Stimulated activated CD4-positive, alpha-beta T cell treated with anti-CD3 and anti-CD28 coated beads, TNF-alpha, amount 100 ng/mL, for 48 hours (primary cell): Measurements from ENCODE around the gene SH2D3A.
"Not testable (repeated sequence)": the region's sequence is repeated elsewhere in the genome, so short reads cannot be mapped to it uniquely, and the experiment has no call there.

Experiments used
- DNase-seq, 3 donors: peaks; one replicate each; pipeline ENCODE4 v3.0.0-alpha.2; 2020; ENCODE audit warnings: low read depth in 3 of 3

The SH2D3A gene

DNA sequence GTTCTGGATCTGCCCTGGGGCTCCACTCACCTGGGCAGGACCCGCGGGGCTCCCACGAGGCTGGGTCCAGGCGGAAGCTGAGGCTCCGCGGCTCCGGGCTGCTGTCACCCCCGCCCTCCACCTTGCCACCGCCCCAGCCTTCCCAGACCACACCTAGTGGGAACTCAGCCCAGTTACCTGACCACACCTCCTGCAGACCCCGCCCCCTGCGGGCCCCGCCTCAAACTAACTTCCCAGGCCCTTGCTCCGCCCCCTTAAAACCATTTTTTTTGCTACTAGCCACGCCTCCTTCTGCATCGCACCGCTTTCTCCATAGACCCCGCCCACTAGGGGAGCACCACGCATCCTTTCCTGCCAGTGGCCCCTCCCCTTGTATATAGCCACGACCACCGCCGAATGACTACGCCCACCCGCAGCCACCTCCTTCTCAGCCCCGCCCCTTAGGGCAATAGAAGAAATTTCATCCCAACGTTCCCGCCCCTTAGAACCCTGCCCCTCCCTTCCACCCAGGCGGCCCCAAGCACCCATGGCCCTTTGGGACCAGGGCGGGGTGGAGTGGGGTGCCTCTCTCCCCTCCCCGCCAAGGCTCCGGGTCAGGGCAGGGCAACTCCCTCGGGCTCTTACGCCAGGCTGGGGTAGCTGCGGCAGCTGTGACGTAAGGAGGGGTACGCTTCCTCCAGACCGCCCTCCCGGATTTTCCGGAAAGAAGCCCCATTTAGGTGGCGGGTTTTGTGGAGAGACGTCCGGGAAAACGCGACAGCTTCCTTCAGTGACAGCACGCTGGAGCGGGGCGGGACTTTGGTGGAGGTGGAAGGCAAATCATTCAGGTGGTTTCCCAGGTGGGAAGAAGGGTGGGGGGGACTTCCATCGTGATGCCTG, at the start of gene SH2D3A:
SH2D3A (minus strand) TSS at position 79 of the 879 bp plus-strand sequence. CDS start 3,687 bp downstream, outside the sequence.
- DNase-seq: peak; percentile 84 to 93 (median 92)

DNA sequence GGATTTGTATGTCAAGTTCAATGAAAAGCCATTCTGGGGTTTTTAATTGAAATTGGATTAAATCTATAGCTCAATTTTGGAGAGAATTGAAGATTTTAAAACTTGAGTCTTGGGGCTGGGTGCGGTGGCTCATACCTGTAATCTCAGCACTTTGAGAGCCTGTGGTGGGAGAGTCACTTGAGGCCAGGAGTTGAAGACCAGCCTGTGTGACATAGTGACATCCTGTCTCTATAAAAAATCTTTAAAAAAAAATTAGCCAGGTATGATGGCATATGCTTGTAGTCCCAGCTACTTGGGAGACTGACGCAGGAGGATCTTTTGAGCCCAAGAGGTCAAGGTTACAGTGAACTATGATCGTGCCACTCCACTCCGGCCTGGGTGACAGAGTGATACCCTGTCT, 46.4 kb upstream of the SH2D3A start:
- DNase-seq: no peak

DNA sequence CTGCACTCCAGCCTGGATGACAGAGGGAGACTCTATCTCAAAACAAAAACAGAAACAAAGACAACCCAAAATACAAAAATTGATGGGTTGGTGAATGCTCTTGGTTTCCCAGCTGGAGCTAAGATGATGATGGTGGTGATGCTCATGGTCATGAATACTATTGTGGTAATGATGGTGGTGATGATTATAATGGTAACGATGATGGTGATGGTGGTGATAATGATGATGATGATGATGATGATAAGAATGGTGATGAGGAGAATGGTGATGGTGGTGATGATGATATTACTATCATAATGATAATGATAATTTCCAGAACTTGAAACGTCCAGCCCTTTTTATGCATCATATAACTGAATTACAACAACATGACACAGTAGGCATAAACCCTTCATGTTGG, 45.4 kb upstream of the SH2D3A start:
- DNase-seq: no peak

DNA sequence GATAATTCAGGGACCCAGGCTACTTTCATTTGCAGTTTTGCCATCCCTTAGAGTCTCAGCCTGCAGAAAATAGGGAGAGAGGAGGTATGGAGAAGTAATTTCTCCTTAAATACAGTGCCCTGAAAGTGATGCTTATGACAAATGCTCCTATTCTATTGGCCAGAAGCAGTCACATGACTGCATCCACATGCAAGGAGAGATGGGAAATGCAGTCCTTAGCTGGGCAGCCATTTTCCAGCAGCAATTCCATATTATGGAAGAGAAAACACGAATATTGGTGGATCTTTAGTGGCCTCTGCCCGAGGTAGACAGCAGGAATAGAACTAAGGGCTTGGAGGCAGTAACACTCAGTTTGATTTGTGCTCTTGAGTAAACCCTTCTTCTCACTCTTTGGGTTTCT, 44.7 kb upstream of the SH2D3A start:
- DNase-seq: no peak

DNA sequence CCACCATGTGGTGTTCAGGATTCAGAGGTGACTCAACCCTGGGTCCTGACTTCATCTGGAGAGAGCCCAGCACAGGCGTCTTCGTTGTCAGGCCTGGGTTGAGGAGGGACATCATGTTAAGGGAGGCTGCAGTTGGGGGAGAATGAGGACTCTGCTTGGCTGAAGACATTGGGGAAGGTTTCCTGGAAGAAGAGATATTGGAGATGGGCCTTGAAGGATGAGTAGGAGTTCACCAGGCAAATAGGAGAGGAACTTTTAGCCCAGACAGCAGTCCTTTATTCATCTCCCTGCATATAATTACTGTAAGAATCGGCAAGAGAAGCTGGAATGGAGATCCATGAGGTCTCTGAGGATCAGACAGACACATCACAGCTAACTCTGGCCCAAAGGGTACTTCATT, 44.1 kb upstream of the SH2D3A start:
- DNase-seq: no peak

DNA sequence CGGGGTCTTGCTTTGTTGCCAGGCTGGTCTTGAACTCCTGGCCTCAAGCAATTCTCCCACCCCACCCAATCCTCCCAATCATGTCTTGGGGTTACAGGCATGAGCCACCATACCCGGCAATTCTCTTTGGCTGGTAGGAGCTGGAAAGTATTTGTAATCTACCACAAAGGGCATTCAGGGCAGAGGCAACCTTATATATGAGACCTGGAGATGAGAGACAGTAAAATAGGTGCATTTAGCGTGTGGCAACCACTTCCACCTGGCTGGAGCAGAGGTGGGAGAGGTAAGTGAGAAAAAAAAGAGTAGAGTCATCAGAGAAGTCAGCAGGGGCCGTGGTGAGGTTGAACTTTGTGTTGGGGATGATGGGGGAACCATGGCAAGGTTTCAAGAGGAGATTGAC, 42.0 kb upstream of the SH2D3A start:
- DNase-seq: no peak

DNA sequence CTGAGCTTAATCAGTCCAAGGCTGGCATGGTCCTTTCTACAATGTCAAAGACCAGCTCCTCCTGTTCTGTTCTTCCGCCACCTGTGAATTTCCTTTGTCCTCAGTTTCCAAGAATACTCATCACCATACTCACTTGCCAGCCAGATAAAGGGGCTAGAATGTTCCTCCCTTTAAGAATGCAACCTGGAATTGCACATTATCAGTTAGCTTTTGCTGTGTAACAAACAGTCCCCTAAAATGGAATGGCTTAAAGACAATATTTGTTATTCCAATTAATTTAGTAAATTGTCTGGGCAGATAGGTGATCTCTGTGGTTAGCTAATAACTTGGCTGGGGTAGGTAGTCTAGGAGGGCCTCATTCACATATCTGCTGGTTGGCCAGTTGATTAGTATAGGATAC, 41.3 kb upstream of the SH2D3A start:
- DNase-seq: no peak

DNA sequence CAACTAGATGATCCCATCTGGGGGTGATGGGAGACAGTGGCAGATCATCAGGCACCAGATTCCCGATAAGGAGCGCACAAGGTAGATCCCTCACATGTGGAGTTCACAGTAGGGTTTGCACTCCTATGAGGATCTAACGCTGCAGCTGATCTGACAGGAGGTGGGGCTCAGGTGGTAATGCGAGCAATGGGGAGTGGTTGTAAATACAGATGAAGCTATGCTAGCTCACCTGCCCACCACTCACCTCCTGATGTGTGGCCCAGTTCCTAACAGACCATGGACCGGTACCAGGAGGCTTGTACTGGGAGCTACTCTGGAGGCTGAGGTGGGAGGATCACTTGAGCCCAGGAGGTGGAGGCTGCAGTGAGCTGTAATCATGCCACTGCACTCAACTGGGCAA, 40.1 kb upstream of the SH2D3A start:
- DNase-seq: no peak

DNA sequence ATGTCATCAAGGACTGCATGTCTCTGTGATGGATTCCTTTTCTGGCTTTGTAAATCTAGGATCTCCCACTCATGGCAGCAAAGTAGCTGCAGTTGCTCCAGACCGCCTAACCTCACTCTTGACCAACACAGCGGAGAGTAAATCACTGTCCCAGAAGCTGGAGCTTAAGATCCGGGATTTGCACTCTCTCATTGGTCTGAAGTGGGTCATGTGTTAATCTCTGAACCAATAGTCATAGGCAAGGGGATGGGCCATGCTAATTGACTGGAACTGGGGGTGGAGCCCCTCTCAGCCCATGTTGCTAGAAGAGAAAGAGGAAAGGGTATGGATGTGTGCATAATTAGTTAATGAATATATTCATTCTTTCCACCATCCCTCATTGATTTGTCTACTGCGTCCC, 39.3 kb upstream of the SH2D3A start:
- no peak for DNase-seq

DNA sequence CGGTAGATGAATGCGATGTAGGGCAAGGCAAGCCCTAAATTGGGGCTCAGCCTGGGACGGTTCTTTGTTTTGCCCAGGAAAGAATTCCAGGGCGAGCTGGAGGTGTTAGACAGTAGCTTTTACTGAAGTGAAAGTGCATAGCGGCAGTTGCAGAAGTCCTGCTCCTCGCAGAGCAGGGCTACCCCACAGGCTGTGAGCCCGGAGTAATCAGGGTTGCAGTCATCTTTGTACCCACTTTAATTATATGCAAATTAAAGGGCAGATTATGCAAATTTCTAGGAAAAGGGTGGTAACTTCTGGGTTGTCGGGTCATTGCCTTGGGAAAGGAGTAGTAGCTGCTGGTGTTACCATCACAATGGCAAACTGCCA, 35.8 kb upstream of the SH2D3A start:
- DNase-seq: no peak

DNA sequence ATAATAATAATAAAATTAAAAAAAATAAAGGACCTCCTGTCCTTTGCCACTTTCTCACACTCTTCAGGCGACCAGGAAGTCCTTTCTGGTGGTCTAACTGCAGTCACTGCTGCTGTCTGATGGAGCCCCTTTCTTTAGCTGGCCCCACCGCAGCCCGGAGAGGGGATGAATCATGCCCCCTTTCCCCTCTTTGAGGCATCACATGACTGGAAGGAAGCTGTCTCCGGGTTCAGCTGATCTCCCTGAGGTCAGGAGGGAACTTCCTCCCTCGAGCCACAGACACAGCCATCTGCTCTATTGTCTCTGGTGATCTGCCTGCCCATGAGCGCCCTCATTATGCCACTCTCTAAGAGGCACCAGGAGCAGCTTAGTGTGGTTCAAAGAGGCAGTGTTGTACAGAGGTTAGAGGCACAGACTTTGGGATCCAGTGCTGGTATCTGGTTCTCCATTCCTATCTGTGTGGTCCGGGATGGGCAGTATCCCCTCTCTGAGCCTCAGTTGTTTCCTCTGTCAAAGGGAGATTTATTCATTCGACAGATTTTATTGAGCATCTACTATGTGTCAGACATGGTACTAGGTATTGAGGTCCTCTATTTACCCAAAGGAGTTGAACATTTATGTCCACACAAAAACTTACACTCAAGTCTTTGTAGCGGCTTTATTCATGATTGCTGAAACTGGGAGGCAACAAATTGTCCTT, 35.3 kb upstream of the SH2D3A start:
- peak; percentile 44 to 70 (median 60) for DNase-seq

DNA sequence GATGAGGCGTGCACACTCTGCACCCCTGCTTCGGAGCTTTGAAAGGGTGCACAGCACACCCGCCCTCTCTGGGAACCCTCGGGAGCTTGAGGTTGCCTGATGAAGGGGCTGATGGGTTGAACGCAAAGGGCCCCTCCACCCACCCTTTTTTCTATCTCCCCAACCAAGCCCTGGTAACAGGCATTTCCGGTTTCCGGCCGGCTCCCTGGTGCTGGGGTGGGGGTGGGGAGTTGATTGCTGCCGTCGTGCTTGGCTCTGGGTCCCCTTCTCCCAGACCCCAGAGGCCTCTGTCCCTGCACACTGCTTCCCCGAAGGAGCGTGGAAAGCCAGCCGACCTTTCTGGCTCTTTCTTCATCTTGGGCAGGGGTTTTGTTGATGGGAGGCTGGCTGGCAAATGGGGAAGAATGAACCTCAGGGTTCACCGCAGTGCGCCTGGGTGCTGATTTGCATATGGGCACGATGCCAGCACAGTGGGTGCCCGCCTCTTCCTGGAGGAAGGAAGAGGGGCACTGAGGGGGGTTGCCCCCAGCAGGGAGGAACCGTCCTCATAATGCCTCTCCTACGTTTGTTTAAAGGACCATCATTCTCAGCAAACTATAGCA, 34.4 kb upstream of the SH2D3A start:
- DNase-seq: peak; percentile 67 to 79 (median 74)

DNA sequence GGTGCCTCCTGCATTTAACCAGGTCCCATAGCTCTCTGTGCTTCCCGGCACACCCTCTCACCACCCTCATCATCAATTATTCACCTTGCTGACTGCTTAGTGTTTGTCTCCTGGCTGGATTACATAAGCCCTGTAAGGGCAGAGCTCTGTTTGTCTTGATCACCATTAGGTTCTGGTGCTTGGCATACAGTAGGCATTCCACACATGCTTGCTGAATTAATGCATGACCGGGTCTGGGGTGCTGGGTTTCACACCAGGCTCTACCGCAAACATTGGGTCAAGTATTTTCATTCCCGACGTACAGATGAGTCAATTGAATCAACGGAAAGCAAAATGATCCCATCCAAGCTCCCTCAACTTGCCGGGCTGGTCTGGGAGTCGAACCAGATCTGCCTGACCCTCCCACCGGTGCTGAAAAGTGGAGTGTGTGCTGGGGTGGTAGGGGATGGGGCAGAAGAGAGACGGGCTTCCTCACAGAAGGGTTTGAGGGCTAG, 33.8 kb upstream of the SH2D3A start:
- DNase-seq: no peak

DNA sequence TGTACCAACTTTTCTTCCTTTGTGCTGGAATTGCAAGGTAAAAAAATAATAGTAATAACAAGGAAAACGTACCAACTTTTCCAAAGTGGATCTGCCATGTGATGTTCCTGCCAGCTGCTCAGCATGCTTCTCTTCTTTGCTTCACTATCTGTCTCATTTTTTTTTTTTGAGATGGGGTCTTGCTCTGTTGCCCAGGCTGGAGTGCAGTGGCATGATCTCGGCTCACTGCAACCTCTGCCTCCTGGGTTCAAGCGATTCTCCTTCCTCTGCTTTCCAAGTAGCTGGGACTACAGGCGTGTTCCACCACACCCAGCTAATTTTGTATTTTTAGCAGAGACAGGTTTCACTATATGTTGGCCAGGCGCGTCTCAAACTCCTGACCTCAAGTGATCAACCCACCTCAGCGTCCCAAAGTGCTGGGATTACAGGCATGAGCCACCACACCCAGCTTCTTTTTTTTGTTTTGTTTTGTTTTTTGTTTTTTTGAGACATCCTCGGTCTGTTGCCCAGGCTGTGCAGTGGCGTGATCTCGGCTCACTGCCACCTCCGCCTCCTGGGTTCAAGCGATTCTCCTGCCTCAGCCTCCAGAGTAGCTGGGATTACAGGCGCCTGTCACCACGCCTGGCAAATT, 33.0 kb upstream of the SH2D3A start:
- not testable (repeated sequence) for DNase-seq

DNA sequence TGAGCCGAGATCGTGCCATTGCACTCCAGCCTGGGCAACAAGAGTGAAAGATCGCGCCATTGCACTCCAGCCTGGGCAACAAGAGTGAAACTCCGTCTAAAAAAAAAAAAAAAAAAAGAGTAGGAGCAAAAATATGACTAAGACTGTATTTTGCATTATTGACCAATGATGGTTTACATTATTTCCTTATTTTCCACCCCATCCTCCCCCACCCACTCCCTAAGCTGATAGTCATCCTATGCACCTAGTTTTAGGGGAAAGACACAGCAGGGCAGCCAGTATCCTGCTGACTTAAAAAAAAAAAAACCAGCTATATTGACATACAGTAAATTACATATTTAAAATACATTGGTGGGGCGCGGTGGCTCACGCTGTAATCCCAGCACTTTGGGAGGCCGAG, 30.4 kb upstream of the SH2D3A start:
- DNase-seq: no peak

DNA sequence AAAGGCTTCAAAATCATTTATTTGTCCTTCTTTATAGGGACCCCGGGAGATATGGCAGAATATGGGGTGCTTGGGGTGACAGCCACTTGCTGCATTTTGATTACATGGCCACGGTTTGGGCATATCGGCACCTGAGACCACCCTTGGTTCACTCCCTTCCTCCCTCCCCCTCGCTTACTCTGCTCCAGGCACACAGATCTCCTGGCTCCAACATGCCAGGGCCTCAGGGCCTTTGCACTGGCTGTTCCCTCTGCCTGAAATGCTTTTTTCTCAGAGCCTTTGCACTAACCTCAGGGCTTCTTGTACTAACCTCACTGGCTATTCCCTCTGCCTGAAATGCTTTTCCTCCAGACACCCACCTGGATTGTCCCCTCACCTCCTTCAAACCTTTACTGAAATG, 29.0 kb upstream of the SH2D3A start:
- DNase-seq: no peak

DNA sequence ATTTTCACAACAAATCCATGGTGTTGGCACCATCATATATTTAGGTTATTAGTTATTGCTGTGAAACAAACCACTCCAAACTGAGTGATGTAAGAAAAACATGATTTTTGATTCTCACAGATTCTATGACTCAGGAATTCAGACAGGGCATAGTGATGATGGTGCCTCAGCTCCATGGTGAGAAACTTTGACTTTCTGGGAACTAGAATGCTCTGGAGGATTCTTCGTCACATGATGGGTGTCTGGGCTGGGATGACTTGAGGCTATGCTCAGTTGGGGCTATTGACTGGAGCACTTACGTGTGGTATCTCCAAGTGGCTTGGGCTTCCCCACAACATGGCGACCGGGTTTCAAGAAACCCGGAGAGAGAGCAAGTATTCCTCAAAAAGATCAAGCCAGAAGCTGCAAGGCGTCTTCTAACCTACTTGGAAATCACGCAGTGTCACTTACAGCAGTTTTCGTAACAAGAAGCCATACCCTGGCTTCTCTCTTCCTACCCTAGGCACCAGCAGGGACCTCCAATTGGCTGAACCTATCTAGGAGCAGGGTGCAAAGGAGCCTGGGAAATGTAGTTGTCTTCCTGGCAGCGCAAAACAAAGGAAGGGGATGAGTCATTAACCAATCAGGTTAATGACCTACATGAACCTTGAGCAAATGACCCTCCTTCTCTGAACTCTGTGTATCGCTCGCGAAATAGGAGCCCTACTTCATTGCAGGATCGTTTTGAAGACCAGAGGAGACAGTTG, 27.6 kb upstream of the SH2D3A start:
- no peak for DNase-seq

DNA sequence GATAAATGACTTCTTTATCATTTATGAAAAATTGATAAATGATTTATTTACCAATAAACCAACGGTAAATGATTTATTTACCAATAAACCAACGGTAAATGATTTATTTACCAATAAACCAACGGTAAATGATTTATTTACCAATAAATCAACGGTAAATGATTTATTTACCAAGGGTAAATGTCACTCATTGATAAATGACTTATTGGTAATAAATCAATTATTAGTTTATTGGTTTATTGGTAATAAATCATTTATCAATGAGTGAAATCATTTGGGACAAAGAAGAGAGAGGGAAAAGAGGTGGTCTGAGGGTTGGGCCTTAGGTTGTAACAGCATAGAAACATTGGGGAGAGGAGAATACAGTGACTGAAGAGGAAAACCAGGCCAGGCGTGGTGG, 26.7 kb upstream of the SH2D3A start:
- no peak for DNase-seq

DNA sequence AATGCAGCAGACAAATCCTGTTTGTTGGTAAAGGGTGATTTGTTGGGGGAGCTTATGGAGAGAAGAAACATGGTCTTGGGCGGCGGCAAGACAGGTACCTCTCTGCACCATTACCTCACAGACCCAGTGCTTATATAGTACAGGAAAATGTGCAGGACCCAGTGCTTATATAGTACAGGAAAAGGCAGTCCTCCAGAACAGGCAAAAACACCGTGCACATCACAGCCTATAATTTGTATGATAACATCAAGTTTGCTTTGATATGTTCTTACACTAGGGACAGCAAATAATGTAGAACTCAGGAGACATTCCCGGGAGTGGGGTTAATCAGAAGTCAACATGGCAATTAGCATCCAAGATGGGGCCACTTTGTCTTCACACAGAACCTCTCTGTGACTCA, 26.2 kb upstream of the SH2D3A start:
- no peak for DNase-seq

DNA sequence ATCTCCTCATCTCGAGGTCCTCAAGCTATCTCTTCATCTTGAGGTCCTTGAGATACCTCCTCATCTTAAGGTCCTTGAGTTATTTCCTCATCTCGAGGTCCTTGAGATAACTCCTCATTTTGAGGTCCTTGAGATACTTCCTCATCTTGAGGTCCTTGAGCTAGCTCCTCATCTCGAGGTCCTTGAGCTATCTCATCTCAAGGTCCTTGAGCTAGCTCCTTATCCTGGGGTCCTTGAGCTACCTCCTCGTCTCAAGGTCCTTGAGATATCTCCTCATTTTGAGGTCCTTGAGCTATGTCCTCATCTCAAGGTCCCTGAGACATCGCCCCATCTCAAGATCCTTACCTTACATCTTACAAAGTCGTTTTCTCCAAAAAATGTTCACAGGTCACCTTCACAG, 24.0 kb upstream of the SH2D3A start:
- DNase-seq: no peak
